Retina (tissue), 1 donor: ENCODE results near the gene PCDH7.

Source experiments
- DNase-seq: peaks from one replicate; pipeline ENCODE4 v3.0.0-alpha.2; 2016

PCDH7 gene

GRCh38 chr4:30726090-30726675 lies 6.0 kb downstream of the PCDH7 start:
- DNase-seq = no peak

- no peak for DNase-seq
These were observed 7.2 kb downstream of the PCDH7 start for GRCh38 chr4:30727409-30727808.

- DNase-seq = no peak
These were observed 8.1 kb downstream of the PCDH7 start for GRCh38 chr4:30728311-30728710.

GRCh38 chr4:30743897-30744296 lies 23.7 kb downstream of the PCDH7 start:
- no peak for DNase-seq

GRCh38 chr4:30744386-30744785 lies 24.2 kb downstream of the PCDH7 start:
- no peak for DNase-seq

GRCh38 chr4:30744957-30745640 lies 24.9 kb downstream of the PCDH7 start:
- DNase-seq = no peak

- DNase-seq = no peak
These were observed 26.6 kb downstream of the PCDH7 start for GRCh38 chr4:30746735-30747134.

GRCh38 chr4:30753316-30753715 lies 33.1 kb downstream of the PCDH7 start:
- no peak for DNase-seq

GRCh38 chr4:30754021-30754420 lies 33.9 kb downstream of the PCDH7 start:
- no peak for DNase-seq

- no peak for DNase-seq
These were observed 35.2 kb downstream of the PCDH7 start for GRCh38 chr4:30755346-30755745.

GRCh38 chr4:30756553-30756952 lies 36.4 kb downstream of the PCDH7 start:
- DNase-seq = no peak

- no peak for DNase-seq
These were observed 37.2 kb downstream of the PCDH7 start for GRCh38 chr4:30757357-30757756.

- DNase-seq = no peak
These were observed 40.4 kb downstream of the PCDH7 start for GRCh38 chr4:30760551-30760950.

GRCh38 chr4:30763321-30763727 lies 43.2 kb downstream of the PCDH7 start:
- no peak for DNase-seq

GRCh38 chr4:30765022-30765421 lies 44.9 kb downstream of the PCDH7 start:
- no peak for DNase-seq

GRCh38 chr4:30767147-30767845 lies 47.1 kb downstream of the PCDH7 start:
- DNase-seq = no peak

GRCh38 chr4:30768277-30768676 lies 48.1 kb downstream of the PCDH7 start:
- DNase-seq = no peak

- no peak for DNase-seq
These were observed 48.9 kb downstream of the PCDH7 start for GRCh38 chr4:30769093-30769492.

GRCh38 chr4:30770049-30770549 lies 49.9 kb downstream of the PCDH7 start:
- no peak for DNase-seq

- DNase-seq = no peak
These were observed 50.6 kb downstream of the PCDH7 start for GRCh38 chr4:30770812-30771211.

GRCh38 chr4:30776451-30776850 lies 56.3 kb downstream of the PCDH7 start:
- DNase-seq = no peak

- DNase-seq = no peak
These were observed 56.8 kb downstream of the PCDH7 start for GRCh38 chr4:30776921-30777415.
